Endodermal cell (in vitro differentiated cells): ENCODE measurements around the gene TMEM161B. TPM values are rescaled to one million over a fixed set of nuclear protein-coding genes. Genes with fewer than 3 reads are reported as not detected.
"Not testable (repeated sequence)": the region's sequence is repeated elsewhere in the genome, so short reads cannot be mapped to it uniquely, and the experiment has no call there.

ENCODE experiments used
- DNase-seq: peaks from one replicate; pipeline ENCODE4 v3.0.0-alpha.2; 2017
- H3K27ac ChIP-seq: 2 replicates; pipeline ENCODE4 v1.5.1; 2013; ENCODE audit warnings: mild to moderate bottlenecking, low read depth, low read length, moderate library complexity
- H3K27me3 ChIP-seq: 2 replicates; pipeline ENCODE4 v1.6.1; 2013; ENCODE audit warnings: mild to moderate bottlenecking, low read length, moderate library complexity; ENCODE audit not compliant: insufficient read depth, control insufficient read depth, poor library complexity, severe bottlenecking
- H3K36me3 ChIP-seq: 2 replicates; pipeline ENCODE4 v1.7.0; 2013; ENCODE audit warnings: mild to moderate bottlenecking, low read length, moderate library complexity; ENCODE audit not compliant: control insufficient read depth, insufficient read depth
- H3K4me1 ChIP-seq: one replicate; pipeline ENCODE4 v1.7.0; 2013; ENCODE audit warnings: low read length; ENCODE audit not compliant: control insufficient read depth, insufficient read depth
- H3K4me3 ChIP-seq: 2 replicates; pipeline ENCODE4 v1.5.1; 2013; ENCODE audit warnings: mild to moderate bottlenecking, low read length, moderate library complexity
- H3K9ac ChIP-seq: 2 replicates; pipeline ENCODE4 v1.6.1; 2013; ENCODE audit warnings: mild to moderate bottlenecking, low read length, moderate library complexity; ENCODE audit not compliant: poor library complexity, severe bottlenecking; ENCODE audit errors: extremely low read depth
- H3K9me3 ChIP-seq: 2 replicates; pipeline ENCODE4 v1.6.1; 2013; ENCODE audit warnings: mild to moderate bottlenecking, low read length, moderate library complexity; ENCODE audit not compliant: control insufficient read depth
- H3K27ac Mint-ChIP-seq: 2 replicates; pipeline ENCODE4 v1.8.0; 2020; ENCODE audit warnings: mixed read lengths
- H3K27me3 Mint-ChIP-seq: 2 replicates; pipeline ENCODE4 v1.8.0; 2021; ENCODE audit warnings: mild to moderate bottlenecking, mixed read lengths; ENCODE audit not compliant: insufficient read depth
- H3K36me3 Mint-ChIP-seq: 2 replicates; pipeline ENCODE4 v1.8.0; 2020; ENCODE audit warnings: low read depth, mixed read lengths
- H3K4me1 Mint-ChIP-seq: 2 replicates; pipeline ENCODE4 v1.8.0; 2020; ENCODE audit warnings: mixed read lengths
- H3K4me3 Mint-ChIP-seq: 2 replicates; pipeline ENCODE4 v1.8.0; 2020; ENCODE audit warnings: mild to moderate bottlenecking, moderate library complexity, mixed read lengths
- H3K9me3 Mint-ChIP-seq: 2 replicates; pipeline ENCODE4 v1.8.0; 2020; ENCODE audit warnings: mild to moderate bottlenecking, mixed read lengths
- WGBS, 2 experiments: methylation state at CpG; one replicate each; pipeline versions ENCODE4 v1.1.5 to v1.1.7; 2013; ENCODE audit warnings: missing lambda C conversion rate in 2 of 2, mixed read lengths in 1 of 2; ENCODE audit not compliant: insufficient coverage in 1 of 2, insufficient read length in 1 of 2; 5-methylcytosine and 5-hydroxymethylcytosine counted together
- total RNA-seq, 2 donors: library from RNA; stranded (reverse); fragmentation: NEBNext Ultra II Directional in 1 of 2; extraction: Animal tissue kit (Norgen Biotek cat#: 25700) in 1 of 2; gene quantifications; 2 replicates in 1 of 2; 3 replicates in 1 of 2; pipeline ENCODE4 v1.2.1, GENCODE V29; 2021
- TF ChIP-seq, protein P1 (sequence below): fragments of 200-600 bp; sonication (generic); conservative IDR thresholded peaks from 2 replicates; pipeline ENCODE4 v1.5.0; 2021; ENCODE audit warnings: antibody characterized with exemption, mild to moderate bottlenecking

Gene TMEM161B
- total RNA-seq, 2 donors from 2014 or later, result 17.2 to 18.2 TPM

- WGBS, 2 experiments, result 0 to 4% methylated on average over 3 to 14 of the region's 16 CpGs
- H3K36me3 Mint-ChIP-seq, result peaks cover 51% of the 10 kb centered on the region
These were observed 652 bp upstream of the TMEM161B start for GRCh38 chr5:88269222-88269771.

GRCh38 chr5:88264565-88264964 lies 4.1 kb downstream of the TMEM161B start:
- not testable (repeated sequence) for H3K27ac ChIP-seq, H3K9ac ChIP-seq, H3K4me3 ChIP-seq, H3K4me1 ChIP-seq, H3K27ac Mint-ChIP-seq, H3K27me3 ChIP-seq, DNase-seq, H3K4me3 Mint-ChIP-seq, H3K27me3 Mint-ChIP-seq, H3K36me3 ChIP-seq, H3K4me1 Mint-ChIP-seq
- 90% methylated on average over 1 of the region's 2 CpGs; no CpG with 5 or more reads in 1 of the 2 experiments for WGBS, 2 experiments
- peaks cover 23% of the 10 kb centered on the region for H3K9me3 ChIP-seq
- Mint-ChIP-seq H3K36me3 (peaks cover 32% of the 10 kb centered on the region), H3K9me3 (peaks cover 27% of the 10 kb centered on the region)

More at GRCh38 chr5:88269222-88269771, 652 bp upstream of the TMEM161B start:
- Histone ChIP-seq H3K27ac (no peak overlapping the region), H3K4me1 (no peaks in the 10 kb centered on the region), H3K27me3 (no peaks in the 10 kb centered on the region), H3K9me3 (peaks cover 19% of the 10 kb centered on the region), H3K9ac (peak overlapping the region; percentile 36), H3K4me3 (peak overlapping the region; percentile 89), H3K36me3 (peaks cover 15% of the 10 kb centered on the region)
- H3K4me1 Mint-ChIP-seq, result peaks cover 21% of the 10 kb centered on the region
- peak overlapping the region; percentile 90 for H3K4me3 Mint-ChIP-seq
- DNase-seq, result no peak
- H3K27ac Mint-ChIP-seq, result peak overlapping the region; percentile 94
- H3K27me3 Mint-ChIP-seq, result no peaks in the 10 kb centered on the region
- peaks cover 22% of the 10 kb centered on the region for H3K9me3 Mint-ChIP-seq
- TF ChIP-seq, protein P1, sequence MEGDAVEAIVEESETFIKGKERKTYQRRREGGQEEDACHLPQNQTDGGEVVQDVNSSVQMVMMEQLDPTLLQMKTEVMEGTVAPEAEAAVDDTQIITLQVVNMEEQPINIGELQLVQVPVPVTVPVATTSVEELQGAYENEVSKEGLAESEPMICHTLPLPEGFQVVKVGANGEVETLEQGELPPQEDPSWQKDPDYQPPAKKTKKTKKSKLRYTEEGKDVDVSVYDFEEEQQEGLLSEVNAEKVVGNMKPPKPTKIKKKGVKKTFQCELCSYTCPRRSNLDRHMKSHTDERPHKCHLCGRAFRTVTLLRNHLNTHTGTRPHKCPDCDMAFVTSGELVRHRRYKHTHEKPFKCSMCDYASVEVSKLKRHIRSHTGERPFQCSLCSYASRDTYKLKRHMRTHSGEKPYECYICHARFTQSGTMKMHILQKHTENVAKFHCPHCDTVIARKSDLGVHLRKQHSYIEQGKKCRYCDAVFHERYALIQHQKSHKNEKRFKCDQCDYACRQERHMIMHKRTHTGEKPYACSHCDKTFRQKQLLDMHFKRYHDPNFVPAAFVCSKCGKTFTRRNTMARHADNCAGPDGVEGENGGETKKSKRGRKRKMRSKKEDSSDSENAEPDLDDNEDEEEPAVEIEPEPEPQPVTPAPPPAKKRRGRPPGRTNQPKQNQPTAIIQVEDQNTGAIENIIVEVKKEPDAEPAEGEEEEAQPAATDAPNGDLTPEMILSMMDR, result no peak

DNA sequence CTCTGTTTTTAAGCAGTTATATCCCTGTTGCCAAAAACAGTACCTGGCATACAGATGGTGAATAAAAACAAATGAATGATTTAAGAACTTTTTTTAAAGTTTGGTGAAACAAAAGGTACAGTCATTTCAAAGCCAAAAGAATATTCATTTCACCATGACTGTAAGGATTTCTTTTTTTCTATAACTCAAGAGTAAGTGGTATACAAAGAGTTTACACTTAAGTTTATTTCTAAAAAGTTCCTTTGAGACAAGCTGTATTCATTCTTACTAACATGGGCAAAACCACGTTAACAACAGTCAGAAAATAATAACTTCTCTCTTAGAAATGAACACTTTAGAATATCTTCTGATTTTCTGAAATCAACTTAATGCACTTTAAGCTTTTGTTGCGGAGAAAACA lies 5.3 kb downstream of the TMEM161B start:
- H3K27ac ChIP-seq, result no peak overlapping the region
- H3K27me3 Mint-ChIP-seq, result no peaks in the 10 kb centered on the region
- TF ChIP-seq, protein P1, result no peak
- H3K36me3 ChIP-seq, result no peaks in the 10 kb centered on the region
- no peak overlapping the region for H3K27ac Mint-ChIP-seq
- peaks cover 12% of the 10 kb centered on the region for H3K4me1 Mint-ChIP-seq
- no peak overlapping the region for H3K9ac ChIP-seq
- WGBS, 2 experiments, result 95 to 100% methylated on average over 2 of the region's 2 CpGs
- H3K4me1 ChIP-seq, result no peaks in the 10 kb centered on the region
- no peak overlapping the region for H3K4me3 ChIP-seq
- H3K36me3 Mint-ChIP-seq, result peaks cover 32% of the 10 kb centered on the region
- DNase-seq, result no peak
- peaks cover 27% of the 10 kb centered on the region for H3K9me3 Mint-ChIP-seq
- no peaks in the 10 kb centered on the region for H3K27me3 ChIP-seq
- H3K4me3 Mint-ChIP-seq, result no peak overlapping the region
- peaks cover 23% of the 10 kb centered on the region for H3K9me3 ChIP-seq

- Histone ChIP-seq H3K27me3 (no peaks in the 10 kb centered on the region), H3K27ac (no peak overlapping the region), H3K9me3 (peaks cover 23% of the 10 kb centered on the region), H3K4me3 (no peak overlapping the region), H3K4me1 (peaks cover 3% of the 10 kb centered on the region), H3K36me3 (no peaks in the 10 kb centered on the region), H3K9ac (no peak overlapping the region)
- Mint-ChIP-seq H3K9me3 (peaks cover 27% of the 10 kb centered on the region), H3K27me3 (no peaks in the 10 kb centered on the region), H3K4me3 (no peak overlapping the region), H3K4me1 (peaks cover 9% of the 10 kb centered on the region), H3K36me3 (peaks cover 32% of the 10 kb centered on the region), H3K27ac (no peak overlapping the region)
- DNase-seq, result no peak
- TF ChIP-seq, protein P1, result no peak
These were observed 6.5 kb downstream of the TMEM161B start for GRCh38 chr5:88262116-88262515.
